ENCODE measurements around the gene C3orf20.

GRCh38 chr3:14687360-14687759 lies 12.4 kb downstream of the C3orf20 start:
- TF ChIP-seq, protein P1, sequence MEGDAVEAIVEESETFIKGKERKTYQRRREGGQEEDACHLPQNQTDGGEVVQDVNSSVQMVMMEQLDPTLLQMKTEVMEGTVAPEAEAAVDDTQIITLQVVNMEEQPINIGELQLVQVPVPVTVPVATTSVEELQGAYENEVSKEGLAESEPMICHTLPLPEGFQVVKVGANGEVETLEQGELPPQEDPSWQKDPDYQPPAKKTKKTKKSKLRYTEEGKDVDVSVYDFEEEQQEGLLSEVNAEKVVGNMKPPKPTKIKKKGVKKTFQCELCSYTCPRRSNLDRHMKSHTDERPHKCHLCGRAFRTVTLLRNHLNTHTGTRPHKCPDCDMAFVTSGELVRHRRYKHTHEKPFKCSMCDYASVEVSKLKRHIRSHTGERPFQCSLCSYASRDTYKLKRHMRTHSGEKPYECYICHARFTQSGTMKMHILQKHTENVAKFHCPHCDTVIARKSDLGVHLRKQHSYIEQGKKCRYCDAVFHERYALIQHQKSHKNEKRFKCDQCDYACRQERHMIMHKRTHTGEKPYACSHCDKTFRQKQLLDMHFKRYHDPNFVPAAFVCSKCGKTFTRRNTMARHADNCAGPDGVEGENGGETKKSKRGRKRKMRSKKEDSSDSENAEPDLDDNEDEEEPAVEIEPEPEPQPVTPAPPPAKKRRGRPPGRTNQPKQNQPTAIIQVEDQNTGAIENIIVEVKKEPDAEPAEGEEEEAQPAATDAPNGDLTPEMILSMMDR (IDR thresholded peaks at IDR 0.05), result no peak
- TF ChIP-seq EP300 (IDR thresholded peaks at IDR 0.05) (no peak), POLR2AphosphoS5 (IDR thresholded peaks at IDR 0.05) (no peak)
